GM12873 (cell line): ENCODE data around the gene PPARD.

Source experiments
- CTCF ChIP-seq: IDR thresholded peaks from 2 replicates; pipeline ENCODE4 v1.5.1; 2012; ENCODE audit warnings: low read depth, mild to moderate bottlenecking, moderate library complexity, low read length, control low read depth; ENCODE audit not compliant: insufficient read depth; ENCODE audit errors: missing control alignments

PPARD gene

GRCh38 chr6:35448191-35448590 lies 105.8 kb downstream of the PPARD start:
- TF ChIP-seq CTCF: no peak

GRCh38 chr6:35449287-35449881 lies 107.0 kb downstream of the PPARD start:
- peak; percentile 72 for TF ChIP-seq CTCF

- TF ChIP-seq CTCF: no peak
Measured at GRCh38 chr6:35451354-35452182, 109.2 kb downstream of the PPARD start.

GRCh38 chr6:35452183-35453090 lies 110.1 kb downstream of the PPARD start, which contains the start of gene FANCE:
Gene FANCE (plus strand): TSS chr6:35452338. CDS start chr6:35452546, 208 bp downstream.
- no peak for TF ChIP-seq CTCF

- TF ChIP-seq CTCF: no peak
Measured at GRCh38 chr6:35453236-35453635, 110.9 kb downstream of the PPARD start.

GRCh38 chr6:35454391-35455110 lies 112.2 kb downstream of the PPARD start:
- no peak for TF ChIP-seq CTCF

- no peak for TF ChIP-seq CTCF
Measured at GRCh38 chr6:35457907-35458306, 115.5 kb downstream of the PPARD start.
